LoVo (cell line): ENCODE data around the gene EDN1.
"Not testable (repeated sequence)": the region's sequence is repeated elsewhere in the genome, so short reads cannot be mapped to it uniquely, and the experiment has no call there.

Source experiments
- DNase-seq: peaks from one replicate; pipeline ENCODE4 v3.0.0-alpha.2; 2016; ENCODE audit warnings: low spot score

EDN1 gene

DNA sequence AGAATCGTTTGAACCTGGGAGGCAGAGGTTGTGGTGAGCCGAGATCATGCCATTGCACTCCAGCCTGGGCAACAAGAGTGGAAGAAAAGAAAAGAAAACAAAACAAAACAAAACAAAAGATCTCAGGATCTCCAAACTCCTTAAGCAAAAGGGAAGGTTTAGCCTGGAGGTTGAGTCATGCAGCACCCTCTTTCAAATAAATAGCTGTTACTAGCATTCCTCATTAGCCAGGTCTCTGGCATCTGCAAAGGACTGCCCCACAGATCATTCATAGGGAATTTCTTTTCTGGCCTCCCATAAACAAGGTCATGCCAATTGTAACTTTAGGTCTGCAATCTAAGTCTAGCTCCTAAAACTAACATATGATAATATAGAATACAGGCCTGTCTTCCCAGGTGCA lies 37.2 kb downstream of the EDN1 start:
- DNase-seq = no peak

DNA sequence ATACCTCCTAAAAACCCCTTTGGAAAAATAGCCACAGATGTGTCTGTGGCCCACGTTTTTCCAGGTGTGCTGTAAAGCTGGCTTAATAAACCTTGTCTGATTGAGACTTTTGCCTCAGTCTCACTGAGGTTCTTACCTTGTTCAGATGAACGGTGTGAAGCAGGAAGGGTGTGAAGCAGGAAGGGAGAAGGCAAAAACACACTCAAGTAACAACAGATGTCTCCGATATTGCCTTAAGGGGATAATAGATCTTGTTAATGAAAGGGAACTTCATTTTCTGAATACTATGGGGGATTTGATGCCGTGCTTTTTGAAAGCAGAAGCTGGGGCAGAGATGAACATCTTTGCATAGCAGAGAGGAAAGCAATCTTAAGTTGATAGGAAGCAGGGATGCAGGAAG lies 37.8 kb downstream of the EDN1 start:
- no peak for DNase-seq

DNA sequence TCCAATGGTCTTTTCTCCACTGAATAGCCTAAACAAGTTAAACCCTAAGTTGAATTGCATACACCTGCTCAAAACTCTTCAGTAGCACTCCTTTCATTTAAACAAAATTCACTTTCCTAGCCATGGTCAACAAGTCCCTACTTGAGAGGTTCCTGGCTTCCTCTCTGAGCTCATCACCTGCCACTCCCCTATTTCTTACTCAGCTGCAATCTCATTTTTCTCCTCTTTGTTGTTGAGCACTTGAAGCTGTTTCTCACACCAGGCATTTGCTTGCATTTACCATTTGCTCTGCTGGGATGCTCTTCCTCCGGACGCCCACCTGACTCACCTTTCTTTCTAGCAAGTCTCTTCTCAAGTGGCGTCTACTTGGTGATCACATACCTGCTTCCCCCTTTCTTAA lies 38.5 kb downstream of the EDN1 start:
- peak; percentile 51 for DNase-seq

DNA sequence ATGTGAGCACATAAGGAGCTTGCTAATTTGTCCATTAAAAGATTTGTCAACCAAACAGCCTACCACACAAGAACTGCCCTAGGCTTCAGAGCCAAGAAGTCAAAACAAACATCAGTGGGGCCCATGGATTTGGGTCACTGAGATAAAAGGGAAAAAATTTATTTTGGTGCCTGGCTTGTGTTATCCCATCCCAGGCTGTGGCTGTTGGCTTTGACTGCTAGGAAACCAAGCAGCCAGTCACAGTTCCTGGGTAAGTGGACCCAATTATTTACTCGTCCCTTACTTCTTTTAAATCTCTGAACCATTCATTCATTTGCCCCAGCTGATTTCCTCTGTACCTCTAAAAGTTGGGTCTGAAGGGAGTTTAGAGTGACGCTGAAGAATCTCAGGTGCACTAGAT lies 41.3 kb downstream of the EDN1 start:
- no peak for DNase-seq

DNA sequence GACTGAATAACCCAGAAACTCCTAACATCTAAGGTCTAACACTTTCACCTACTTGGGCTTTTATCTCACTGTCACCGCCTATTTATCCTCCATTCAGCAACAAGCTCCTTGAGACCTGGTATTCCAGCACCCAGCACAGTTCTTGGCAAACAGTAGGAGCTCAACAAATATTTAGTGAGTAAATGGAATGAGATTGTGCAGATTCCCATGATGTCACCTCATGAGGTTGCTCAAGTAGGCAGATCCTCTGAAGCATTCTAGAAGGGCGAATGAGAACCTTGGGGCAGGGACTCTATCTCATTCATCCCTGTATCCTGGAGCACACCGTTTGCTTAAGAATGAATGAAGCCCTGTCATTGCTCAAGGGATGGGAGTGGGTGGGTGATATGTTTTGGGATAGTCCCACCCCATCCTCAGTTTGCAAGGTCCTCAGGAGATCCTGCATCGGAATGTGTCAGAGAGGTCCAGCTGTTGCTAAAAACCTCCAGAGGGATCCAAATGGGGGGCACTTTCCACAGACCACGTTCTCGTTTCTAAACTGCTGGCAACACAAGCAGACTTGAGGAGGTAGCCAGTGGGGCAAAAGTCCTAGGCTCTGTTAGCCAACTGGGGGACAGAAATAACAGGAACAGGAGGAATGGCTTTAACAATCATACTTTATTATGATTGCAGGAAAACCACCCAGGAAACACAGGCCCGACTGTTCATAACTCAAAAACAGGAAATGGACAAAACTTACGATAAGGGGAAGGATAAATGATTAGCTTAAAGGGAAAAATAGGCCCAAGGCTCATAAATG lies 42.0 kb downstream of the EDN1 start:
- peak; percentile 67 for DNase-seq

DNA sequence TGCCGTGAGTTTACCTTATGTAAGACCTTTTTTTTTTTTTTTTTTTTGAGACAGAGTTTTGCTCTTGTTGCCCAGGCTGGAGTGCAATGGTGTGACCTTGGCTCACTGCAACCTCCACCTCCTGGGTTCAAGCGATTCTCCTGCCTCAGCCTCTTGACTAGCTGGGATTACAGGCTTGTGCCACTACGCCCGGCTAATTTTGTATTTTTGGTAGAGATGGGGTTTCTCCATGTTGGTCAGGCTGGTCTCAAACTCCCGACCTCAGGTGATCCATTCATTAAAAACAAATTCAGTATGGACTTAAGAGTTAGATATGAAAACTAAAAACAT lies 42.6 kb downstream of the EDN1 start:
- DNase-seq = not testable (repeated sequence)

DNA sequence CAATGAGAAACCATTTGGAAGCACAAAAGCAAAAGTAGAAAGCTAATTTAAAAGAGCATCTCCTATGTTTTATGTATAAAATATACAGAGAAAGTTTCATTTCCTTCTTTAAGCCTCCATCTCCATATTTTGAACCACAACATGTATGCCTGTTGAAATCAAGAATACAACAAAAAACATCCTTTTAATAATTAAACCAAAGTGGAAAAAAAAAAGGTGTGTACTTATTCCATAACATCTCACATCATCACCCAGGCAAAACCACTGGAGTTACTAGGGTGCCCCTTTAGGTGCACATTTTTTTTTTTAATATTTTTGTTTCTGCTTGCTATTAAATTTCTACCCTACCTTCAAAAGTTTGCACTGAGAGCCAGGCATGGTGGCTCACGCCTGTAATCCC lies 43.0 kb downstream of the EDN1 start:
- no peak for DNase-seq

DNA sequence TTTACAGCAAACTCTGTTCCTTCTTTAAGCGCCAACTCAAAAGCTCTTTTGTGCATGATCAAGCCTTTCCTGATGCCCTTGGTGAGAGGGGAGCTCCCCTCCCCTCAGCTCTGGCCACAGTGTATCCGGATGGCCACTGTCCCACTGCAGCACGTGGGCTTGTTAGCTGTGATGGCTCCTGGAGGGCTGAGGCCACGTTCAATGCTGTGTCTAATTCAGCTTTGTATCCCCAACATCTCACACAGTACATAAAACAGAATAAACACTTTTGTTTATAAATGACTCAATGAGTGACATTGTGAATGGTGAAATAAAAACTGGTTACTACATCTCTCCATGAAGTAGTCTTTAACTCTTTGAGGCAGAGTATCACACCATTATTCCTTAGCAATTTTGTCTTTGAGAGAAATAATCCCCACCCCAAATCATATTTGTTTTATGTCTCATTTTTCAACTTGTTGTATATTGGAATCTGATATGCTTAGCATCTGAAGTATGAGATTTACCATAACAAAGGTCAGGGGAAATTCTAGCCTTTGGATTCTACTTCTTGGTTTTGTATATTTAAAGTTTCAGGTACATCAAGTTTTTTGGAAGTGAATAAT lies 44.5 kb downstream of the EDN1 start:
- no peak for DNase-seq

DNA sequence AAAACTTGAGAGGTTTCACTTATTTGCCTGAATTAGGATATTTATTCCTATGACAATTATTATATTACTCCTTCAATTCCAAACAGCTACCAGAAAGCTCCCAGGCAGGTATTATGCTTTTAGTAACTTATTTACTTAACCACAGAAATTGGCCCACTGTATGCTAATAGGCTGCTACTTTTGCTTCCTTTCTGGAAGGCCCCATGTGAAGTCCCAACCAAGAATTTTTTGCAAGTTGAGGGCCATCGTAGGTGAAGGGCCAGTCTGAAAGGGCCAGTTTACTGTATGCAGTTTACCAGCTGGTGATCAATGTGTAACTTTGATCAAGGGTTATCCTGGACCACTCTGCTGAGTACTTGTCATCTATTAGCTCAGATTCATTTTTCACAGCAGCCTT lies 45.0 kb downstream of the EDN1 start:
- DNase-seq = no peak

DNA sequence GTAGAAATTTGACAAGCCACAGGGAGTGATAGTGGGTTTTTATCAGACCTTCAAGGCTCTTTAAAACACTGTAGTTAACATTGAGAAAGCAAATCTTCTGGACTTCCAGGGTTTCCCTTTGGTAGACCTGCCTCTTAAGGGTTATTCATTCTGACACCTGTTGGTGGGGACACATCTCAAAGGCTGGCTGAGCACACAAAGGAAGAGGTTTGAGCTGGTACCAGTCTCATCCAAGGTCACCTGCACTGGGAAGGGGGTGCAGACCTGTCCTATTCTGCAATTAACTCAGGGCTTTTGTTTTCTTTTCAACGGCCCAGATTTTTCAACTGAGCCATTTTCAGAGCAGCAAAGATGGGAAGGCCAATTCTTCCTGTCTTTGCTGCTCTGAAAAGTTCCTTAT lies 45.6 kb downstream of the EDN1 start:
- no peak for DNase-seq

DNA sequence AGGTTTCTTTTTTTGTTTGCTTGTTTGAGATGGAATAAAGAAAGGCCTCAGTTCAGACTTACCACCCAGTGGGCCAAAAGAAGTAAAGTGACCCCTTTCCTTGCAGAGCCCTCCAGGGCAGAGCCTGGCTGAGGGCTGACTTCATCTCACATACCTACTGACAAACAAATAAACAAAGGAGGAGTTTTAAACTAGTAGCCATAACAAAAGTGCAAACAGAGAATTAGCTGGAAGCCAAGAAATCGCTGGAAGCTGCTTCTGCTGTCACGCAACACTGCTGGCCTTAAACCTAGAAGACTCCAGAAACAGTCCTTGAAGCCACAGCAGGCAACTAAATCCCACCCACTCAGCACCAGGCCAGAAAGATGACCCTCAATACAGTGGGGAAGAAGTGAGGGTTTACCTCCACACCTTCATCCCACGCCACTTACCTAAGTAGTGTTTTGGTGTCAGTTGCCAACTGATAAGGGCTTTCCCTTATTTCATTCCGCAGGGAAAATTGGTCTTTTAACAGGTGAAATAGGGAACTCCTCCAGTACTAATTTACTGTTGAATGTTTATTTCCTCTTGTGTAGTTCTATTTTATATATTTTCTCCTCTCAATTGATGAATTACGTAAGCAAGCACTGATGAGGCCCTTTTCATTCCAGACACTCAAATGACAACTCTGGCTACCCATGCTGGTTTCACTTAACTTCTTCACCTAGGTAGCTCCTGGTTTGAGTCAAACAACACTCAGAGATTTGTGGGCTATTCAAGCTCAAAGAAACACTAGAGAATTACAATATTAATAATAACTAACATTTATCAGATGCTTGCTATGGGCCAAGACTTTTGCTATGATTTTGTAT lies 46.2 kb downstream of the EDN1 start:
- no peak for DNase-seq

DNA sequence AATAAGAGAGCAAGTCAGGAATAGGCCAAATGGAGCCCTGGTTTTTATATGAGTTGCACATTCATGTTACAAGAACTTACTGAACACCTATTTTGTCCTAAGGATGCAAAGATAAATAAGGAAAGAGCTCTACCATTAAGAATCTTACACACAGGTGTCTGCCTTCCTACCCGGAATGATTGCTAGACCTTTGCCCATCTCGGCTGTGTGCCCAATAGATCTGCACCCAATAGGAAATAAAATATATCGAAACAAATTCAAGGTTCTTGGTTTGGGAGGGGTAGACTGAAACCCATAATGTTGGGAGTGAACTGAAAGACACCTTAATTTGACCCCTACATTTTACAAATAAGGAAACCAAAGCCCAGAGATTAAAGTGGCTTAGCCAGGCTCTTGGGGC lies 48.9 kb downstream of the EDN1 start:
- no peak for DNase-seq

DNA sequence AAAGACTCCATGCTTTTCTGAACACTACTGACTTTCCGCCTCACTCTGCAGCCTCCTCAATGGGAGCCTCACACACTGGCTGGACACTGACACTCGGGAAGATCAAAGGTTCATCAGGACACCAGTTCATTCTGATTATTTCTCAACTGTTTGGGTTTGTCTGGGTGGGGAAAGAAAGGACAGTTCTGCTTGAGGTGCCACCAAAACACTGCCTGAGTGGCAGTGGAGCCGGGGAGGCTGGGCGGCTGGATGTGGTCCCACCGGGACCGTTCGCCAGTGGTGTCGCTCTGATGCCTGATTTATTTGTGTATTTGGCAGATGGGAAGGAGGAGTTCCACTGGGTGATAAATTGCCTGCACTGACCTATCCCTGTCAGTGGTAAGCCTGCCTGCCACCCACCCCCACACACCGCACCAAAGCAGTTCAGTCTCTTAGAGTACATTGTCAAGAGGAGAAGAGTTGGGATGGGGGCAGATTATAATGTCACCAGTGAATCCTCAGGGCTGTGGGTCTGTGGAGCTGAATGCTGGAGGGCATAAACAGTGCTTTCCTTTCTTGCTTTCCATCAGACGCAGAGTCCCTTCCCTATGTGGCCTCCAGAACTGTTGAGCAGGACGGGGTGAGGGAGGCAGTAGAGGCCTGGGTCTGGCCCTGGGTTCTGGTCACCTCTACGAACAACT lies 49.8 kb downstream of the EDN1 start:
- no peak for DNase-seq

DNA sequence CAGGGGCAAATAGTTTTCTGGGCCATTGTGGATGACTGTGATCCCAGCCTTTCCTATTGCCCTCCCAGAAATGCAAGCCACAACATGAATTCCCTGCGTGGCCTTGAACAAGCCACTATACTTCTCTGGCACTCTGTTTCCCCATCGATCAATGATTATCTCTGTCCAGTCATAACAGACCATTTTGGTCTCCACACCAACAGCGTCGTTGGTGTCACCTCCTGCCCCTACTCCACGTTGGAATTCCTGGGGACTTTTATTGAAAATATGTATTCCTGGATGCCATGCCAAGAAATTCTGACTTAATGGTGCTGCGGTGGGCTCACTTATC lies 50.3 kb downstream of the EDN1 start:
- DNase-seq = no peak

DNA sequence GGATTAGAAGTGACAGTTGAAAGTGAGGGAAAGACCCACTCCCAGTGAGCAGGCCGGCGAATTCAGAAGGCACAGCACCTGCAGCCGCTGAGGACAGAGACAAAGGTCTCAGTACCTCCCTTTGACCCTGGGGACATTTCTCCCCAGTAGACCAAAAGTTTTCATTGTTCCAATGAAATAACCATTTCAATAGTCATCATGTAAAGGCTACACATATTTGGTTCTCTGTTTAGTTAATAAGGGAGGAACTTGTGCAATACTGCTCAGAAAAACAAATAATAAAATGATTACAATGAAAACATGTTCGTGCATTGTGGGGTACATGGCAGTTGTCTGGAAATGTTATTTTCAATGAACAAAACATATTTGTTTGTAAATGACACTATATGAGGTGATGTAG lies 52.5 kb downstream of the EDN1 start:
- DNase-seq = no peak

DNA sequence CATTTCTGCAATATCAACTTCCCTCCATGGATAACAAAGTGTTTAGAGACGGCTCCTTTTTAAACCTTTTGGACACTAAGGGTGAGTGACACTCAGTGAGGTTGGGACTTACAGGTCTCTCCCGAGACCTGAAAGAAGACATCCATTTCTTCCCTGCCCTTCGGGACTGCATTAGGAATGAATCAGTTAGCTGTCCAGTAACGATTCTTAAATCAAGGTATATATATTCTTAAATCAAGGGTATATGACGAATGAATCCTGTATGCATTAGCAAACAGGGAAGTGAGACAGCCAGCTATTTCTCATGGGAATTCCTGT lies 52.9 kb downstream of the EDN1 start:
- no peak for DNase-seq

DNA sequence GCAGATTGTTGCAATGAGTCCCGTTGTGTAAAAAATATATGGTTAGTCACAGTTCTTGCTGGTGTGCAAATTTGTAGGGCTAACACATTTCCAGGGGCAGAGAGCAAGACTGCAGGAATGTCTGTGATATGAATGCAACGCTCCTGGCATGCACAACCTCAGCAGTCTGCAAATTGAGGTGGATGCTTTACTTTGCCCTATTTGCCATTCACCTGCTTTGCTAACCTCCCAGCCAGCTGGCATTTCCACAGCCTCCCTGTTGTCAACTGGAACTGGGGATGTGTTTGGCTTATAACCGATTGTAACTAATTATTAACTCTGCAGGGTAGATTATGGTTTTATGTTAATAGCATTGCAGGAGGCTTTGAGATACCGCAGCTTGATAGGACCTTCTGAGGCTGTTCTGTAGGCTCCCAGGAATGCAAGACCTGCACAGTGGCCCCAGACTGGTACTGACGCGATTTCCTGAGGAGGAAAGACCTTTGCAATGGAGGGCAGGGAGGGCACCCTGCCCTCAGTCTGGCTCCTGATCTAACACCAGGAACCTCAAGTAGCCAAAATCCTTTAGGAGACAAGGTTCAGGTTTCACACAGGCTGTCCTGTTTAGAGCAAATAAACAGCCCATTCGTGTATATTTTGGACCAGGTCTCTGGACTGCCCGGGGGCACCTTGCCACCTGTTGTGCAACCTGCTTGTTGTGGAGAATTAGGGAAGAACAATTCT lies 53.4 kb downstream of the EDN1 start:
- DNase-seq = peak; percentile 71

DNA sequence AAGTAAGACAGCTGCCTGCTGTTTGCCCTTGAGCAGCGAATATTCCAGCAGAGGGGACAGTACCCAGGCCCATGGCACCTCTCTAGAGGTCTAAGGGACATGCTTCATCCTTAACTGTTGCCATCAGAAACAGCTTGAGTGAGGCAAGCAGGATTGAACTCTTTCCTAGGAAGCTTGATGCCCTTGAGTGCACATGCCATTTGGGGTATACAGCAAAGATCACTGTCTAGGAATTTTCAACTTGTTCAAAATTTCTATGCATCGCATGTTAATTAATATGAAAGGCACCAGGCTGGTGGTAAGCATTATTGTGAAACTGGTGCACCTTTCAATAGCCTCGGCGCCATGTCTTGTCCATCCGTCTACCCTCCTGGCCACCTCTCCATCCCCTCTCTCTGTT lies 54.1 kb downstream of the EDN1 start:
- no peak for DNase-seq

DNA sequence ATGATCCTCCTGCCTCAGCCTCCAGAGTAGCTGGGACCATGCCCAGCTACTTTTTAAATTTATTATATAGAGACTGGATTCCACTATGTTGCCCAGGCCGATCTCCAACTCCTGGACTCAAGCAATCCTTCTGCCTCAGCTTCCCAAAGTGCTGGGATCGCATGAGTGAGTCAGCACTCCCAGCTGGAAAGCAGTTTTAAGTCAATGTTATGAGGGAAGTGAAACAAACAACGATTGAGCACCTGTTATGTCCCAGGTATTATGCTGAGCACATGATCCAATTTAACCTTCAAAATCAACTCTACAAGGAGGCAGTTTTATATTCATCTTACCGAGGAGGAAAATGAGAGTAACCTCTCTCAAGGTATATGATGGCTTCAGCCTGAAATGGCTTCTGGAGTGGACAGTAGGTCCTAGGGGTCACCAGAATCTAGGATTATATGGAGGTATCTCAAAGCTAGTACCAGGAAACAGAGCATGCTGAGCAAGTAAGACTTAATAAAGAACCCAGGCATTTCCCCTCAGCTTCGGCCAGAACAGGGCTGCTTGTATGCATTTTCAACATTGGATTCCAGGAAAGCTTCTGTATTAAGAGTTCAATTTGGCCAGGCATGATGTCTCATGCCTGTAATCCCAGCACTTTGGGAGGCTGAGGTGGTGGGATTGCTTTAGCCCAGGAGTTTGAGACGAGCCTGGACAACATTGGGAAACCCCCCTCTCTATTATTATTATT lies 55.0 kb downstream of the EDN1 start:
- DNase-seq = no peak

DNA sequence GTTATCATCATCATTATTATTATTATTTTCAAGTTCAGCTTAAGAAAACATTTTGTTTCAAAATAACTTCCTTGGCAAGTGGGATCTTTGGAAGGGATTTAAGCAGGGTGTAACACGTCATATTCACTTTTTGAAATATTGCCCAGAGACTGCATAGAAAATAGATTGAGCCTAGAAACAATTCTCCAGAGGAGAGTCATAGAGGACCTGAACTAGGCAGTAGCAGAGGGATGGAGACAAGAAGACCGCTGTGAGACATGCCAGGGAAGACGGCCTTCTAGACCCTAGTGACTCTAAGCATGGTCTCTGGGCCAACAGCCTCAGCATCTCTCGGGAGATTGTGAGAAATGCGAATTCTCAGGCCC lies 55.5 kb downstream of the EDN1 start:
- DNase-seq = no peak
